Measurements from ENCODE around the gene SRF.

Gene SRF

GRCh38 chr6:43147691-43148477 lies 23.2 kb upstream of the SRF start:
- DNase-seq (ENCODE audit: low spot score): no peak

- no peak for DNase-seq (ENCODE audit: low spot score)
Measured at GRCh38 chr6:43149265-43149664, 21.8 kb upstream of the SRF start.

GRCh38 chr6:43150051-43150751 lies 20.9 kb upstream of the SRF start:
- no peak for DNase-seq (ENCODE audit: low spot score)

- DNase-seq (ENCODE audit: low spot score): no peak
Measured at GRCh38 chr6:43159599-43159998, 11.5 kb upstream of the SRF start.

- DNase-seq (ENCODE audit: low spot score): no peak
Measured at GRCh38 chr6:43163899-43164298, 7.2 kb upstream of the SRF start.

GRCh38 chr6:43170417-43170930 lies 595 bp upstream of the SRF start:
- no peak for DNase-seq (ENCODE audit: low spot score)

- DNase-seq (ENCODE audit: low spot score): no peak
Measured at GRCh38 chr6:43171707-43172103, 636 bp downstream of the SRF start.

GRCh38 chr6:43172104-43173007 lies 1.3 kb downstream of the SRF start:
- peak; percentile 25 for DNase-seq (ENCODE audit: low spot score)

GRCh38 chr6:43173591-43174262 lies 2.7 kb downstream of the SRF start:
- no peak for DNase-seq (ENCODE audit: low spot score)

- DNase-seq (ENCODE audit: low spot score): peak; percentile 99
Measured at GRCh38 chr6:43174263-43175112, 3.4 kb downstream of the SRF start.

- DNase-seq (ENCODE audit: low spot score): no peak
Measured at GRCh38 chr6:43175676-43176422, 4.8 kb downstream of the SRF start.

- no peak for DNase-seq (ENCODE audit: low spot score)
Measured at GRCh38 chr6:43176423-43176786, 5.3 kb downstream of the SRF start.

- DNase-seq (ENCODE audit: low spot score): no peak
Measured at GRCh38 chr6:43178150-43178549, 7.1 kb downstream of the SRF start.

GRCh38 chr6:43178951-43179830 lies 8.1 kb downstream of the SRF start:
- no peak for DNase-seq (ENCODE audit: low spot score)

- no peak for DNase-seq (ENCODE audit: low spot score)
Measured at GRCh38 chr6:43180058-43180457, 9.0 kb downstream of the SRF start.

- DNase-seq (ENCODE audit: low spot score): no peak
Measured at GRCh38 chr6:43180985-43181384, 9.9 kb downstream of the SRF start.

GRCh38 chr6:43181621-43181941 lies 10.5 kb downstream of the SRF start:
- no peak for DNase-seq (ENCODE audit: low spot score)

- DNase-seq (ENCODE audit: low spot score): peak; percentile 74
Measured at GRCh38 chr6:43181942-43182860, 11.1 kb downstream of the SRF start, which contains the start of gene CUL9. Gene CUL9, plus strand, starts transcription at chr6:43182196. Its CDS starts 2,115 bp downstream, at chr6:43184311.

All from pons (tissue), 1 donor.